Thoracic aorta (tissue), 2 donors: Measurements from ENCODE around the gene RUNX2. TPM values are rescaled to one million over a fixed set of nuclear protein-coding genes. Genes with fewer than 3 reads are reported as not detected.

Experiments
- ATAC-seq: fragments of 150-250 bp; one replicate; pipeline ENCODE4 v1.8.0; 2017; ENCODE audit warnings: low read depth; ENCODE audit not compliant: insufficient number of reproducible peaks, low FRiP score
- DNase-seq: peaks from one replicate; pipeline ENCODE4 v3.0.0-alpha.2; 2020; ENCODE audit warnings: low spot score
- H3K27ac ChIP-seq, 2 donors: fragments of 200-600 bp; sonication (generic); 1 replicate in 1 of 2; 2 replicates in 1 of 2; pipeline ENCODE4 v1.5.1; 2016; ENCODE audit warnings: mild to moderate bottlenecking in 2 of 2, moderate library complexity in 2 of 2
- H3K27me3 ChIP-seq: fragments of 200-600 bp; sonication (generic); replicated peaks from 2 replicates; pipeline ENCODE4 v1.6.0; 2016; ENCODE audit warnings: mild to moderate bottlenecking; ENCODE audit not compliant: insufficient read depth
- H3K36me3 ChIP-seq: fragments of 200-600 bp; sonication (generic); one replicate; pipeline ENCODE4 v1.5.1; 2016
- H3K4me1 ChIP-seq, 2 donors: fragments of 200-600 bp; sonication (generic); 1 replicate in 1 of 2; 2 replicates in 1 of 2; pipeline versions ENCODE4 v1.5.1 to v1.6.0; 2016; ENCODE audit warnings: low read depth in 2 of 2, mild to moderate bottlenecking in 1 of 2; ENCODE audit not compliant: control insufficient read depth in 1 of 2
- H3K4me3 ChIP-seq: fragments of 200-600 bp; sonication (generic); 2 replicates; pipeline ENCODE4 v1.5.1; 2016; ENCODE audit warnings: mild to moderate bottlenecking
- H3K9me3 ChIP-seq: fragments of 200-600 bp; sonication (generic); 2 replicates; pipeline ENCODE4 v1.5.1; 2016
- CTCF ChIP-seq: fragments of 200-600 bp; sonication (generic); IDR thresholded peaks from one replicate; pipeline ENCODE4 v1.5.1; 2019; ENCODE audit warnings: antibody characterized with exemption
- total RNA-seq, 2 donors: library from RNA; depleted of rRNA; stranded (reverse); fragments of >200 nt; gene quantifications; one replicate each; pipeline versions ENCODE4 v1.1.0 to v1.2.3, GENCODE V29; 2016

The RUNX2 gene
- total RNA-seq, 2 donors from 2014 or later = 3.2 to 7.9 TPM

GRCh38 chr6:45630801-45631200 lies 302.7 kb downstream of the RUNX2 start:
- Histone ChIP-seq H3K9me3 (no peaks in the 10 kb centered on the region), H3K4me3 (no peak overlapping the region), H3K27ac (no peak overlapping the region), H3K4me1 (no peaks in the 10 kb centered on the region), H3K27me3 (no peaks in the 10 kb centered on the region), H3K36me3 (no peaks in the 10 kb centered on the region)
- DNase-seq (no peak), ATAC-seq (no peak)
- no peak for TF ChIP-seq CTCF

DNA sequence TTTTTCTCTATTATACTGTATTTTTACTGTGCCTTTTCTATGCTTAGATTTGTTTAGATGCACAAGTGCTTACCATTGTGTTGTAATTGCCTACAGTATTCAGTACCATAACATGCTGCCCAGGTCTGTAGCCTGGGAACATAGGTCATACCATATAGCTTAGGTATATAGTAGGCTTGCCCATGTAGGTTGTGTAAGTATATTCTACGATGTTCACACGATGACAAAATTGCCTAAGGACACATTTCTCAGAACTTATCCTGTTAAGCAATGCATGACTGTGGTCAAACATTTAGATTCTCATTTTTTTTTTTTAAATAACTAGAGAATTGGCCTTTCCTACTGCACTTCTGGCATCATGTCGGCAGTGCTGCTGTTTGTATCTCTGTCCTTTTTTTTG lies 303.3 kb downstream of the RUNX2 start:
- Histone ChIP-seq H3K4me1 (no peaks in the 10 kb centered on the region), H3K4me3 (no peak overlapping the region), H3K36me3 (no peaks in the 10 kb centered on the region), H3K9me3 (no peaks in the 10 kb centered on the region), H3K27me3 (no peaks in the 10 kb centered on the region), H3K27ac (no peak overlapping the region)
- ATAC-seq (no peak), DNase-seq (no peak)
- no peak for TF ChIP-seq CTCF

DNA sequence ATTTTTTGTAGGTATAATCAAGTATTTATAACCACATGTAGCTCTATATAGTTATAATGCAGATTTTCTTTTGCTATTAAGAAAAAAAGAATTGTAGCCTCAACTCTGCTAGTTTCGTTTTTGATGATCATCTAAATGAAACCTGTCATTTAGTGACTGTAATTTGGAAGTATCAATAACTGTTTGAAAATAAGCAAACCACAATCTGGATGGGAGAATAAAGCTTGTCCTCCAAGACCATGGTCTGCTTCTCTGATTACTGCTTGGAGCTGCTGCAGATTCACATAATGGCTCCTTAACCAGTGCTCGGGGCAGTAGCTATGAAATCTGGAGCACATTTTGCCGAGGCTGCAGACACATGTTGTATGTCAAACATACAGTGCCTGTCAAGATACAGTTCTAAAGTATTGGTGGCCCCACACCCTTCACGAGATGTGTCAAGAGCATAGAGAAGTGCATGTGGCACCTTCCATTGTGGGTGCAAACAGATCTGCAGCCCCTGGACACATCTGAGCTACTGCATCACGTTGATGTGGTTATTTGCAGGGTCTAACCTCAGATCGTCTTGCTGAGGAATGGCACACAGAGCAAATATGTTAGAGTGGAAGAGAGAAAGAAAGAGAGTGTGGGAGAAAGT lies 305.3 kb downstream of the RUNX2 start:
- TF ChIP-seq CTCF = no peak
- DNase-seq = no peak
- Histone ChIP-seq H3K27ac (no peak overlapping the region), H3K36me3 (no peaks in the 10 kb centered on the region), H3K27me3 (no peaks in the 10 kb centered on the region), H3K4me1 (no peaks in the 10 kb centered on the region), H3K4me3 (no peak overlapping the region), H3K9me3 (no peaks in the 10 kb centered on the region)
- ATAC-seq = no peak

- DNase-seq = no peak
- ATAC-seq = no peak
Measured at GRCh38 chr6:45634231-45634630, 306.1 kb downstream of the RUNX2 start.

GRCh38 chr6:45635284-45635867 lies 307.2 kb downstream of the RUNX2 start:
- no peaks in the 10 kb centered on the region for H3K9me3 ChIP-seq
- no peaks in the 10 kb centered on the region for H3K27me3 ChIP-seq
- H3K36me3 ChIP-seq = no peaks in the 10 kb centered on the region
- no peak overlapping the region for H3K27ac ChIP-seq
- no peak for DNase-seq
- H3K4me1 ChIP-seq = no peaks in the 10 kb centered on the region
- ATAC-seq = no peak
- no peak for TF ChIP-seq CTCF
- H3K4me3 ChIP-seq = no peak overlapping the region

More at GRCh38 chr6:45634231-45634630, 306.1 kb downstream of the RUNX2 start:
- no peaks in the 10 kb centered on the region for H3K4me1 ChIP-seq
- no peaks in the 10 kb centered on the region for H3K27me3 ChIP-seq
- H3K36me3 ChIP-seq = no peaks in the 10 kb centered on the region
- no peak overlapping the region for H3K4me3 ChIP-seq
- no peak overlapping the region for H3K27ac ChIP-seq
- no peak for TF ChIP-seq CTCF
- H3K9me3 ChIP-seq = no peaks in the 10 kb centered on the region
